Stimulated activated CD4-positive, alpha-beta T cell treated with anti-CD3 and anti-CD28 coated beads, Interleukin-2, amount 100 ng/mL, for 4 hours (primary cell): ENCODE results near the gene KDM5B.
"Not testable (repeated sequence)": the region's sequence is repeated elsewhere in the genome, so short reads cannot be mapped to it uniquely, and the experiment has no call there.

Experiments
- DNase-seq: peaks from one replicate; pipeline ENCODE4 v3.0.0-alpha.2; 2020; ENCODE audit warnings: low read depth

KDM5B gene

GRCh38 chr1:202807926-202808757 lies at the start of gene KDM5B:
TSS of gene KDM5B (minus strand) at chr1:202808421. CDS start at chr1:202808305, 116 bp downstream.
- peak; percentile 61 for DNase-seq

- DNase-seq, result no peak
These were observed 49.0 kb upstream of the KDM5B start for GRCh38 chr1:202857136-202857610.

DNA sequence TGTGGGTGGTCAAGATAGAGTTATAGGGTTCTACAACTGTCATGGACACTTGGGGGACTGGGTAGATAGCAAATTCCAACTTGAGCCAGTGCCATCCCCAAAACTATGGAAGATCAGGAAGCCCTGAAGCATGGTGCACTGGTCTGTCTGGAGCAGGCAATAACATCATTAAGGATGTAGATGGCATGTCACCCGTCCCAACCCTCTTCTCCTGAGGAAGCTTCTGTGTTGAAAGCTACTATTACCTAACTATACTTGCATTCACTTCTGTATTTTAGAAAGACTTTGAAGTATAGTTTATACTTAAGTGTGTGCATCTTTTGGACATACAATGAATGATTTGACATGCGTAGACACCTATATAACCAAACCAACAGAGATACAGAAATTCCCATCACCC lies 47.8 kb upstream of the KDM5B start:
- DNase-seq, result no peak

DNA sequence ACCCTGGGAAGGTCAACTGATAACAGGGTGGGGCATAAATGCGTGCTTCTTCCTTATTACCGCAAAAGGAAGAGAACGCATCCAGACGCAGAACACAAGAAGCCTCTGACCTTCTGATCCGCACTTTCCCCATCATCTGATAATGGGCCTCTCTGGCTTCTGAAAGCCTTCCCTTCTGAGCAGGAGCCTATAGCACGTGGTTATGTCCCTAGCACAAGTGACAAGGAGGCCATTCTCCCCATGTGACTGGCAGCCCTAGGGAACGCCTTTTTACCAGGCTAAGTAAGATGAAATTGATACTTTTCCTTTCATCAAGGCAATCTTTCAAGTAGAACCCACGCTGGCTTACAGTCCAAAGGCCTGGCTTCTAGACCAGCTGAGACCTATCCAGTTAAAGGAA lies 46.6 kb upstream of the KDM5B start:
- DNase-seq, result no peak

DNA sequence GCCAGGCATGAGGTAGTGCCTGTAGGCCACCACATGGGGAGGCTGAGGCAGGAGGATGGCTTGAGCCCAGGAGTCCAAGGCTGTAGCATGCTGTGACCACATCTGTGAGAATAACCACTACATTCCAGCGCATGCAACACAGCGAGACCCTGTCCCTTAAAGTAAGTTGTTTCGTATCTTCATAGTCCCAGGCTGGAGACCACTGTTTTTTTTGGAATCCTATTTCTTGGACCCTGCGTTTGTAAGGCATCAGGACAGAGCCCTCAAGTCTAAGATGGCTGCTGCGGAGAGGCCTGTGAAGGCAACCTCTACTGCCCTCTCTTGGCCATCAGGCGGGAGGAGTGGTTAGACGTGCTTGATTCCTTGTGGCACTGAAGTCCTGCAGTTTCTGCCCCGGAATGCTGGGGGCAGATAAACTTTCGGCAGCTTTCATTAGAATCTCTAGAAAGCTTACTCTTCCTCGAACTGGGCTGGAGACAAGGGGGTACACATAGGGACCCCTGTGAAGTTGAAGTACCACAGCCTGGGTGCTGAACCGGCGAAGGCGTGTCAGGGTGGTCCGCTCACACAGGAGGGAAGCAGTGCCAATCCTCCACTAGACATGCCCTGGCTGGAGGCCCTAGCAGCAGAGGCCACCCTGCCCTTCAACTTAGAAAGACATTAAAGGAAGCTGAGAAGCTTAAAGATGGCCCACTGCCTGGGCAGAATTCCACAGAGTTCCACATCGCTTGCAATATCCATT lies 44.1 kb upstream of the KDM5B start:
- no peak for DNase-seq

DNA sequence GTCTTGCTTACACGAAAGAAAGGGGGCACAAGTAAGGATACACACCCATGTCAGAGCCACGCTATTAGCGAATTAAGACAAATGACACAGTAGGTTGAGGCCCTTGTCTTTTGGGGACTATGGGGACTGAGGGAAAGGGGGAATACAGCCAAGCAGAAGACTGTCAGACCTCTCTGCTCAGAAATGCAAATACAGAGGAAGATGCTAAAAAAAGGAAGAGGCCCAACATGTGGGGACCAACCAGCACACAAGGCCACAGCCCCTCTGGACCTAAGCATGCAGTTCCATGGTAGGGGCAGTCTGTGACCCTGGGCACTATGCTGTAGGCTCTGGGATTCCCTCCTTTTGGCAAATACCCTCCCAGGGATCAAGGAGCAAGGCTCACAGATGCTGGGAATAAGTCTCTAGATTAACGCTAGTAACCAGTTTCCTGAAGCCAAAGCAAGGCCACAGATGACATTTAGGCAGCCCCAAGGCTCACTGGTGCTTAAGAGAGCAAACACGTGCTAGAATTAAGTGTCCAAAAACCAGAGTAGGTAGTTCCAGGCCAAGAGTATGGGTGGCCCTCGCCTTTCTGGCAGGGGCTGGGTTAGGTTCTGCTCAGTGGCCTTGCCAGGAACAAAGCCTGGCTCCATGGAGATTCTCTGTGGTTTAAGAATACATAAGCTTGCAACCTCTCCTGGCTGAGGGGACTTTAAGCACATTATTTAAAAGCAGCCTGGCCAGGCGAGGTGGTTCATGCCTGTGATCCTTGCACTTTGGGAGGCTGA lies 42.6 kb upstream of the KDM5B start:
- DNase-seq, result no peak

GRCh38 chr1:202848191-202848542 lies 39.9 kb upstream of the KDM5B start:
- no peak for DNase-seq

- DNase-seq, result no peak
These were observed 36.7 kb upstream of the KDM5B start for GRCh38 chr1:202844935-202845334.

GRCh38 chr1:202844259-202844658 lies 36.0 kb upstream of the KDM5B start:
- no peak for DNase-seq

DNA sequence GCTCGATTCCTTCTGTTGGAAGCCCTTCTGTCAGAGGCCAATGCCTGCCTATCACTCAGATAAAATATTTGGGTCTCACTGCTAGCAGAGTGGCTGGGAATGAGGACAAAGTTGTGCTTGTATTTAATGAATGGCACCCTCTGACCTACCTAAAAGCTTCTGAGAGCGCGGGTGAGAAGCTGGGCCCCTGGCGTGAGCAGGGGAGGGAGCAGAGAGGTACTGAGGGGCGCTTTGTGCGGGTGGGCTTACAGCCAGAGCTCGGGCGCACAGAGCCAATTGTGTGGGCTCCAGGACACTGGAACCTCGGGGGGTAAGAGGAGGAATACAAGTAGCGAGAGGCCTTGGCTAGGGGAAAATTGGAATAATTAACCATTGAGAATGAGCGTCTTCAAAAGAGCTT lies 34.9 kb upstream of the KDM5B start:
- DNase-seq, result no peak

DNA sequence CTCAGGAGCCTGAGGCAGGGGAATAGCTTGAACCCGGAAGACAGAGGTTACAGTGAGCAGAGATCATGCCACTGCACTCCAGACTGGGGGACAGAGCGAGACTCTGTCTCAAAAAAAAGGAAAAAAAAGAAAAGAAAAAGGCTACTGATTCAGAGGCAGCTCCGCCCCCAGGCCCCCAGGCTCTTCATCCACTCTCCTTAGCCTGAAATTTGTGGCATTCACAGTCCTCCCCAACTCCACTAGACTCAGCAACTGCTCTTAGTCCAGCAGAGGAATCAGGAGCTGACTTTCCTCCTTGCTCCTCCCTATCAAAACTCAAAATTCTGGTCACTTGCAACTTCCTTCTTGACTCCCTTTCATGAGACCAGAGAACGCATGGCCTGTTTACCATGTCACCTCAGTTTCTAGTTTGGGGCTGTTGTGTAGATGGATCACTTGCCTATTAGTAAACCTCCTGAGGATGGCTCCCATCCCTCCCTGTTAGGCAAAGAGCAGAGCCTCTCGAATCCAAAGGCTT lies 29.6 kb upstream of the KDM5B start:
- DNase-seq, result no peak

DNA sequence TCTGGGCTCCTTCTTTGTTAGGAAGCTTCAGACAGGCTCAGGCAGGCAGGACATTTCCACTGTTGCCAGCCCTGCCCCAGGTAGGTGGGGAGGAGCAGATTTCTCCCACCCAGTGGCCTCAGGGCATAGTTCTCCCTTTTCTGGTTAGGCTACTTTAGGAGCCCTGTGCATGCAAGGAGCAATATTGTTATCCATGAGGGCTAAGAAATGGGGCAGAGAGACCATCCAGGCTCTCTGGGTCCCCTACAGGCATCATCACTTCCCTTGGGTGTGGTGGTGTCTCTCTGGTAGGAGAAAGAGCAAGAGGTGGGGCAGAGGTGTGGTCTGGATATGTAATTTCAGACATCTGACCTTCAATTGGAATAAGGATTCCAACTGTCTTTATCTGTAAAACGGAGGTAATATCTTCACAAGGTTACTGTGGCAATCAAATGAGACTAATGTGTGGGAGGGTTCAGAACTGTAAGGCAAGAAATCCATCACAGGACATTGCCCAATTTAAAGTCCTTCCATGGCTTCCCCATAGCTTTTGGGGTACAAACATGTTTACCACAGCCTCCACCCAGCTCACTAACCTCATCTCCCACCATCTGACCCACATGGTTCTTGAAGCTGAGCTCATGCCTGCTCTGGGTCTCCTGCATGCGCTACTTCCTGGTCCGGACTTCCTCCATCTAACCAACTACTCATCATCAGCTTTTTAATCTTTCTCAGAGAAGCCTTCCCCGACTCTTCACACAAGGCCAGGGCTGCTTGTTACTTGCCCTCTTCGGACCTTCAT lies 28.6 kb upstream of the KDM5B start:
- no peak for DNase-seq

DNA sequence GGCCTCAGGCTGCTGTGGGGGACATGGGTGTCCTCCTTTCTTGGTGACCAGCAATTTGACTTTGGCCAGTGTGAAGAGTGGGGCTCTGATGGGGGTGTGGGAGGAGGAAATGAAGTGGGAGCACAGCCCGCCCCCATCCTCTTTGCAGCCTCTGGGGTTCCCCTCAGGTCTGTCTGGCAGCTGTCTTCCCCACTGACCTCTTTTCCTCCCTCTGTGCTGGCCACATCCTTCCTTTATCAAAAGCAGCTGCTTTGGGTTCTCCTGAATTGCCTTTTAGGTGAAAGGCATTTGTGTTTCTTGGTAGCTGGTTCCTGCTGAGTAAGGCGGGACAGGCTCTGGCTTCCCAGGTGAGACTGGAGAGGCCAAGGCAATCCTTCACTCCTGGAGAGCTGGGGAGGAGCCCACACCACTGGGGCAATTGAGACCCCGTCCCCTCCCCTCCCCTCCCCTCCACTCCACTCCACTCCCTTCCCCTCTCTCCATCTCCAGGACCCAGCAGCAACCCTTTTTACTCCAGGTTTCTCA lies 27.4 kb upstream of the KDM5B start:
- DNase-seq, result no peak

DNA sequence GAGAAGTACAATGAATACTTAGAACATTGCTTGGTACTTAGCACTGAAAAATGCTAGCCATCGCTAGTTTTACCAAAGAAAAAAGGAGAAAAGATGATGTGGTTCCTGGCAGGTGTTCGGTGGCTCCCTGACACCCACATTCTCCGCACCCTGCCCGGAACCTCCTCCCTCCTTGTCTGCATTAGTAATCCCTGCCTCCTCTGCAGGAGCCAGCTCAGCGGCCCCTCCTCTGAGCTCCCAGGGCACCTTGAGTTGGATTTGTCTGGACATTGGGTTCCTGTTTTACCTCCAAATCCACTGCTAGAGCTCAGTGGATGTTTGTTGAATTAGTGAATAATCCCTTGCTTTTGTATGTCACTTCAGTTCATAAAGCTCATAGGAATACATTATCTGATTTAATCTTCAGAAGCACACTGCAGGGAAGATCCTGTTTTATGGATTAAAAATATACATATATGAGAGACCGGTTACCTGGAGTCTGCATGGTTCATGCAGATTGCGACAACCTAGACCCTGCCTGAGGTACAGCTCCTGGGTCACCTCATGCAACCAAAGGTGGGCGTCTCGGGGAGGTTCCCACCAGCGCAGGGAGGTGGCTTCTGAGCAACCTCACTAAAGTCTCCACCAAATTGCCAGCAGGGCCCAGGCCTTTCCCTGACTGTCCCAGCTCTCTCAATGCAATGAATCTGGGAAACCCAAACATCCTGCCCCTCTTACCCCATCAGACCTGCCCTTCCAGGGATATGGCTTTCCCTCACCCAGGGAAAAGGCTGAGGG lies 26.7 kb upstream of the KDM5B start:
- no peak for DNase-seq

GRCh38 chr1:202831906-202832305 lies 23.7 kb upstream of the KDM5B start:
- DNase-seq, result no peak

DNA sequence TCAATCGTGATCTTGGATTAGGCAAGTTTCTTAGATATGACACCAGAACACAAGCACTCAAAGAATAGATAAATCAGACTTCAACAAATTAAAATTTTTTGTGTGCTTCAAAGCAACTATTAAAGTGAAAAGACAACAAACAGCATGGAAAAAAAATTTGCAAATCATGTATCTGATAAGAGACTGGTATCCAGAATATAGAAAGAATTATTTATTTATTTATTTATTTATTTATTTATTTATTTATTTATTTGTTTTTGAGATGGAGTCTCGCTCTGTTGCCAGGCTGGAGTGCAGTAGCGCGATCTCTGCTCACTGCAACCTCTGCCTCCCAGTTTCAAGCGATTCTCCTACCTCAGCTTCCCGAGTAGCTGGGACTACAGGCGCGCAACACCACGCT lies 21.0 kb upstream of the KDM5B start:
- DNase-seq, result not testable (repeated sequence)

DNA sequence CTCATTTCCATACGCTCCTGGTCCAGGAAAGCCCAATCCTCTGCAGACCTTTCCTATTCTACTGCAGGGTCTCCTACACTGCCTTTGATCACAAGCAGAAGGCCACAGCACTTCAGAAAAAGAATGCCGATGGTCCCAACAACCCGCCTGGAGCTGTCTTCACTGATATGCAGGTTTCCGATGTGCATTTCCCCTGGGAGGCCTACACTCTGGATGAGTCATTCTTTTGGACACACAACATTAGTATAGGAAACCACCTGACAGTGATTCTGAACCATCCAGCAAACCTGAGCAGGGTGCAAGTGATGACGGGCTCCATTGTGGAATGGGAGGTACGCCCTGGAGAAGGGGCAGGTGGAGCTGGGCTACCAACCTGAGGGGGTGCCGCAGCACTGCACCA lies 17.5 kb upstream of the KDM5B start:
- no peak for DNase-seq

GRCh38 chr1:202821467-202821866 lies 13.2 kb upstream of the KDM5B start:
- no peak for DNase-seq

GRCh38 chr1:202818819-202819218 lies 10.6 kb upstream of the KDM5B start:
- no peak for DNase-seq

- DNase-seq, result no peak
These were observed 6.9 kb upstream of the KDM5B start for GRCh38 chr1:202815120-202815519.
